ENCODE data around the gene LRIG3.
"Not testable (repeated sequence)": the region's sequence is repeated elsewhere in the genome, so short reads cannot be mapped to it uniquely, and the experiment has no call there.

LRIG3 gene

DNA sequence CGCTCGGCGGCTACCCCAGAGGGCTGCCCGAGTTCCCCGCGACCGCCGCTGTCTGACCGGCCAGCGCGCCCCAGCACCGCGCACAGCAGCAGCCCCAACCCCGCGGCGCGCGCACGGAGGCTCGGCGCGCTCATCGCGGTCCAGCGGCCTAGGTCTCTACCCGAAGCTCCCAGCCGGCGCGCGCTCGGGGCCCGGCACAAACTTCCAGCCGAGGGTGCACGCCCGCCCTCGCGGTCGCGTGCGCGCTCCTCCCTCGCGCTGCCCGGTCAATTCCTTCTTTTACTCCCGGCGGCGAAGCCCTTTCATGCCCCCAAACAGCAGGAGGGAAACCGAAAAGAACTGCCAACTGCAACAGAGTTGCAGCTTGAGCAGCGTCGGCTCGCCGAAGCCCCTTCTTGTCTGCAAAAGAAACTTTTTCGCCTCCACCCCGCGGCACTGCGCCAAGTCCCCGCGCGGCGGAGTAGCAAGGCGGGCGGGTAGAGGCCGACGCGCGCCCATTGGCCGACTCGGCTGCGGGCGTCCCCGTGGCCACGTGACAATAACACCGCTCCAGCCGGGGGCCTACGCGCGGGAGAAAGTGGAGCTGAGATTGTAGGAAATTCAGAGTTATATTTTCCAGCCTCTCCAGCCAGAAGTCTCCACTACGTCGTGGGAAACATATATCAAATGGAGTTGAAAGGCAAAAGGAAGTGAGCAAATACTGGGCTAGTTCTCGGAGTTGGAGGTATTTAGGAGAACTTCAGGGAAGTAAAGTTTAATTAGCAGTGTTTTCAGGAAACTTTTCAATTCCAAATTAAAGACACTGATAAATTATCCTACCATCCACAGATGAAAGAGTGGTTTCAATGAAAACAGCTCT lies at the start of gene LRIG3:
Gene LRIG3, minus strand, starts transcription at position 403 of the 859 bp plus-strand sequence. Its CDS starts 269 bp downstream, at position 134.
- peak; percentile 1 to 13 for DNase-seq (ENCODE audit: low read depth in 2 of 2)

DNA sequence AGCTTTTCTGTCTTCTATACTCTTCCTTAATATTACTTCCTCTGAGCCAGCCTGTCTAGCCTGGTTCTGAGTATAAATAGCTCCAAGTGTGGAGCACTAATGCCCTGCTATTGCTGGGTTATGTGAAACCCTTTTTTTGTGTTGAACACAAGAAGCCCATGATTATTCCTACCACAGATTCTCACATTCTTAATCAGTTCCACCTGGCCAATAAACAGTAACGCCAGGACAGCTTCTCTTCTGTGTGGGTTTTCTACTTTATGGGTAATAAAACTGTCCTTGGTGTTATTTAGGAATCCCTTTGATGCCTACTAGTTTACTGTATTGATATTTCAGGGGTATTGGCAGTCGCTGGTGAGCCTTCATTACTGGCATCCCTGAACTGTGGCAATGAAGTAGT lies 48.9 kb upstream of the LRIG3 start:
- no peak for DNase-seq (ENCODE audit: low read depth in 2 of 2)

DNA sequence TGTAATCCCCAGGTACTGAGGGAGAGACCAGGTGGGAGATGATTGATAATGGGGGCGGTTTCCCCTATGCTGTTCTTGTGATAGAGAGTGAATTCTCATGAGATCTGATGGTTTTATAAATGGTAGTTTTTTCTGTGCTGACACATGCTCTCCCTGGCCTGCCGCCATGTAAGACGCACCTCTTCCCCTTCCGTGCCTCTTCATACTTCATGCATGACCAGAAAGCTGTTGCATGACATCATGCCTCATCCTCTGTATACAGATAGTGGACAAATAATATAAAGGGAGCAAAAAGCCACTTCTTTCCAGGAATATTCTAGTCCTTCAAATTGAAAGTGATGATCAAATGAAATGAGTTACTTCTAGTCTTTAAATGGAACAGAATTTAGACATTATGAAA lies 47.3 kb upstream of the LRIG3 start:
- DNase-seq (ENCODE audit: low read depth in 2 of 2): no peak

GRCh38 chr12:58966939-58967338 lies 46.6 kb upstream of the LRIG3 start:
- no peak for DNase-seq (ENCODE audit: low read depth in 2 of 2)

GRCh38 chr12:58965568-58965967 lies 45.3 kb upstream of the LRIG3 start:
- no peak for DNase-seq (ENCODE audit: low read depth in 2 of 2)

DNA sequence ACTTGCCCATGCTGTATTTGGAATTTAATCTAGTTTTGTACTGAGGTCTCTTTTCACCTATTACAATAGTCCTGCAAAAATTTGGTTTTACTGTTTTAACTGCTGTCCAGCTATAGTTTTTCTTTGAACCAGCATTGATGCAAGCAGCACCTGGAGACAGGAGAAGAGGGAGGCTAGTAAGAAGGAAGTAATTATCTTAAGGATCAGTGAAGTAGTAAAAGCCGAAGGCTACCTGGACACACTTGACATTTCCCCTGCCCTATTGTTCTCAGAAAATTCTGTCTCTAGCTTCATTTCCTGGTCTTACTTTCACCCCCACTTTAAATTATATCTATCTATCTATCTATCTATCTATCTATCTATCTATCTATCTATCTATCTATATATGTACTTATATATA lies 43.5 kb upstream of the LRIG3 start:
- no peak for DNase-seq (ENCODE audit: low read depth in 2 of 2)

DNA sequence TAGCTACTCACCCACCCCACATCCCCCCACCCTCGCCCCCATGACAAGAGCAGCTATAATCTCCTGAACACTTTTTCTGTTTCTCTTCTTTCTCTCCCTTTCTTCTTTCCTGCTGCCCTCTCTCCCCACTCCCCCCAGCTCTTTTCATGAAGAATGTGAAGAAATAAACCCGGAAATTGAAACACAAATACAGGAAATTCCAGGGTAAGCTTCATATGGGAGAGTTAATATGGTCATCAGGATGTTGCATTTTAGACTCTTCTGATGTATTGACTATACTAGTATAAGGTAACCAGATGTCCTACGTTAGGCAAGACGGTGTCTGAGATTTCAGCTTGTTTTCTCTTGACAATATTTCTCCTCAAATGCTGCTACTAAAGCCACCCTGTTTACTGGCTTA lies 41.6 kb upstream of the LRIG3 start:
- no peak for DNase-seq (ENCODE audit: low read depth in 2 of 2)

DNA sequence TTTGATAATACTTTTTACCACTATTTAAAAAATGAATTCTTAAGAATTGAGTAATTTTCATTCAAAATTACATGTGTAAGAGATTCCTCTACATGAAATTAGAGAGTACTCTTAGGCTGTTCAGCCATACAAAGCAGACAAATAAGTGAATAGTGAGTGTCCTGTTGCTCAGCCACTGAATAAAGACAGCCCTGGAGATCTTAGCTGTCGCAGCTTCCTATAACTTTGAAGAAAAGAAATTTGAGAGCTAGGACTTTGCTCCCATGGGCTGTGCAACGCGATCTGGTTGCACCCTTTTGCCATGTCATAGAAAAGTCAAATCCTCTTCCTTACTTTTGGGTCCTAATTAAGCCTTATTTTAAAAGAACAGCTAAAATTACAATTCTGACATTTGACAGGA lies 40.9 kb upstream of the LRIG3 start:
- no peak for DNase-seq (ENCODE audit: low read depth in 2 of 2)

GRCh38 chr12:58959639-58960300 lies 39.5 kb upstream of the LRIG3 start:
- no peak for DNase-seq (ENCODE audit: low read depth in 2 of 2)

GRCh38 chr12:58957298-58957697 lies 37.0 kb upstream of the LRIG3 start:
- DNase-seq (ENCODE audit: low read depth in 2 of 2): no peak

GRCh38 chr12:58955849-58956248 lies 35.5 kb upstream of the LRIG3 start:
- DNase-seq (ENCODE audit: low read depth in 2 of 2): no peak

DNA sequence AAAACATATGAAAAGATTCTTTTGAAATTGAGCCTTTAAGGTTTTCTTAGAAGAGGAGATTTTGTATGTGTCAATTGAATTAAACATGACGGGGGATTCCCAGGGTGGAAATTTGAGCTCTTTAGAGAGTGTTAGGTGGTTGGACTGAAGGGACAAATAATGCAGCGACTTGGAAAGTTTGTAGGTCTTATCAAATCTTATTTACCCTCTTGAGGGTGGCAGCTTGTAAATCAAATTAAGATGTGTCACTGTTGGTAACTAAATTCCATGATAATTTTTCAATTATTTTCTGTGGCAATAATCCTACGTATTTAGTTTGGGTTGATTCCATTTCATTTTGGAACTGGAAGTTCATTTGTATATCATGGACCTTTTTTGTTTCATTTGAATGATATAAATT lies 33.7 kb upstream of the LRIG3 start:
- DNase-seq (ENCODE audit: low read depth in 2 of 2): no peak

- DNase-seq (ENCODE audit: low read depth in 2 of 2): no peak
Measured at GRCh38 chr12:58950739-58951100, 30.4 kb upstream of the LRIG3 start.

DNA sequence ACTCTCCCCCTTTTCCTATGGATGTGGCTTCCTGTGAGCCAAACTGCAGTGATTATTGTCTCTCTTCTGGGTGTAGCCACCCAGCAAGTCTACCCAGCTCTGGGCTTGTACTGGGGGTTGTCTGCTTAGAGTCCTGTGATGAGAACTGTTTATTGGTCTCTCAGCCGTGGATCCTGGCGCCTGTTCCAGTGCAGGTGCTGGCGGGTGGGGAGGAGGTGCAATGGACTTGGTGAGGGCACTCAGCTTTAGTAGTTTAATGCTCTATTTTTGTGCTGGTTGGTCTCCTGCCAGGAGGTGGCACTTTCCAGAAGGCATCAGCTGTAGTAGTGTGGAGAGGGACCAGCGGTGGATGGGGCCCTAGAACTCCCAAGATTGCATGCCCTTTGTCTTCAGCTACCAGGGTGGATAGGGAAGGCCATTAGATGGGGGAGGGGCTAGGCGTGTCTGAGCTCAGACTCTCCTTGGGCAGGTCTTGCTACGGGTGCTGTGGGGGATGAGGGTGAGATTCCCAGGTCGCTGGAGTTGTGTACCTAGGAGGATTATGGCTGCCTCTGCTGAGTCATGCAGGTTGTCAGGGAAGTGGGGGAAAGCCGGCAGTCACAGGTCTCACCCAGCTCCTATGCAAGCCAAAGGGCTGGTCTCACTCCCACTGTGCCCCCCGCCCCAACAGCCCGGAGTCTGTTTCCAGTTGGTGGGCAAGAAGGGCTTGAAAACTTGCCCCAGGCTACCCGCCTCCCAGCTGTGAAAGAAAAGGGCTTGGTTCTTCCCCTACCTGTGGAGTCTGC lies 29.8 kb upstream of the LRIG3 start:
- not testable (repeated sequence) for DNase-seq (ENCODE audit: low read depth in 2 of 2)

GRCh38 chr12:58943079-58943478 lies 22.8 kb upstream of the LRIG3 start:
- no peak for DNase-seq (ENCODE audit: low read depth in 2 of 2)

DNA sequence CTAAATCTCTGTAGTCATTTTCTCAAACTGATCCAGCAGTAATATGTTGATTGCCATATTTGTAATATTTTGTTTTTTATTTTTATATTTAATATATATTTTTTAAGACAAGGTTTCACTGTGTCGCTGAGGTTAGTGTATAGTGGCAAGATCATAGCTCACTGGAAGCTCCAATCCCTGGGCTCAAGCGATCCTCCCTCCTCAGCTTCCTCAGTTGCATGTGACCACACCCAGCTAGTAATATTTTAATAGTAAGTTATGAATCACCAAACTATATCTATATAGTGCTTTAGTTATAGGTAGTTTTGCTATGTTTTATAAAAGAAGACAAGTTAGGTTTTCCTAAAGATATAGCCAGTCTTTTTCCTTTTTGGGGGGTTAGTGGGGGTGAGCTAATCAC lies 22.0 kb upstream of the LRIG3 start:
- DNase-seq (ENCODE audit: low read depth in 2 of 2): no peak

DNA sequence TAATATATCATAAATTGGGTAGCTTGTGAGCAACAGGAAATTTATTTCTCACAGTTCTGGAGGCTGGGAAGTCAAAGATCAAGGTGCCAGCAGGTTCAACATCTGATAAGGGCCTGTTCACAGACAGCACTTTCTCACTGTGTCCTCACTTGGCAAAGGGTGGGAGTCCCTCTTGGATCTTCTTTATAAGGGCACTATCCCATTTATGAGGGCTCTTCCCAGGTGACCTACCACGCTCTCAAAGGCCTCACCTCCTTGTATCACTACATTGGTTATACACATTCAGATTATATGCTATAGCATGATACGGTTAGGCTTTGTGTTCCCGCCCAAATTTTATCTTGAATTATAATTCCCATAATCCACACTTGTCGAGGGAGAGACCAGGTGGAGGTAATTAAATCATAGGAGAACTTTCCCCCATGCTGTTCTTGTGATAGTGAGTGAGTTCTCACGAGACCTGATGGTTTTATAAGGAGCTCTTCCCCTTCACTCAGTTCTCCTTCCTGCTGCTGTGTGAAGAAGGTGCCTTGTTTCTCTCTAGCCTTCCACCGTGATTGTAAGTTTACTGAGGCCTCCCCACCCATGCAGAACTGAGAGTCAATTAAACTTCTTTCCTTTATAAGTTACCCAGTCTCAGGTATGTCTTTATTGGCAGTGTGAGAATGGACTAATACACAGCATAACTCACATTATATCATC lies 19.2 kb upstream of the LRIG3 start:
- DNase-seq (ENCODE audit: low read depth in 2 of 2): no peak

- DNase-seq (ENCODE audit: low read depth in 2 of 2): no peak
Measured at GRCh38 chr12:58938440-58938839, 18.1 kb upstream of the LRIG3 start.

DNA sequence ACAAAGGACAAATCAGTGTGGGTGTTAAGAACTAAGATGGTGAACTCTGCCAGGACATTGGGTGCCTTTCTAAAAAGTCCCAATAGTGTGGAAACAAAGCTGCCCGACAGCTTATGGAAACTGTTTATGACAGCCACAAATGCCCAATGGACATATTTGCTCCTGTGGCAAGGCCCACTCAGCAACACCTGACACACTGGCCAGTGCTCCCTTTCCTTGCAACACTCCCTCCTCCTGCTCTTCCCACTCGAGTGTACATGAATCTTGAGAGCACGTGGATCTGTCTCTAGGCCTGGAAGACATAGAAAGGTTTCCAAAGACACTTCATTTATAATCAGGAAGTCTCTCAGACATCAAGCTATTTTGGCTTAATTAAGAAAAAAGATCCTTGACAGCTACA lies 14.2 kb upstream of the LRIG3 start:
- DNase-seq (ENCODE audit: low read depth in 2 of 2): no peak

GRCh38 chr12:58932806-58933681 lies 12.7 kb upstream of the LRIG3 start:
- DNase-seq (ENCODE audit: low read depth in 2 of 2): no peak

DNA sequence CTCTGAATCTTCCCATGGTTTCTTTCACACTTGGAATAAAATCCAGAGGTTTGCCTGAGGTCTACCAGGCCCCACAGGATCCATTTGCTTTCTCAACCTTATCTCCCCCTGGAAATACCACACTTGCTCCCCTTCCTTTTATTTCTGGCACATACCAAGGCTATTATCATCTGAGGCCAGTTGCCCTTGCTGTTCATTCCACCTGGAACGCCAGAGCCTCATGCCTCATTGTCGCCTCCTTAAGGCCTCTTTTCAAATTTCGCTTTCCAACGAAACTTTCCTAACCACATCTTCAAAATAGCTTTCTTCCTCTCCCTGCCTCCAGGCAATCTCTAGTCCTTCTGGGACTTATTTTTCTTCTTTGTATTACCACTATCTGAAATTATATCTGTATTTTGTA lies 11.2 kb upstream of the LRIG3 start:
- DNase-seq (ENCODE audit: low read depth in 2 of 2): no peak

Data from stimulated activated CD8-positive, alpha-beta memory T cell treated with anti-CD3 and anti-CD28 coated beads, Interleukin-2, amount 100 ng/mL, for 48 hours (primary cell).